ENCODE data around the gene ADRA2C. TPM values are rescaled to one million over a fixed set of nuclear protein-coding genes. Genes with fewer than 3 reads are reported as not detected.

ADRA2C gene
- total and polyA plus RNA-seq, 2 of the 13 experiments (the other 11 are each of a cell fraction or from before 2014, with no cell fraction given): 15.4 to 69.7 TPM

DNA sequence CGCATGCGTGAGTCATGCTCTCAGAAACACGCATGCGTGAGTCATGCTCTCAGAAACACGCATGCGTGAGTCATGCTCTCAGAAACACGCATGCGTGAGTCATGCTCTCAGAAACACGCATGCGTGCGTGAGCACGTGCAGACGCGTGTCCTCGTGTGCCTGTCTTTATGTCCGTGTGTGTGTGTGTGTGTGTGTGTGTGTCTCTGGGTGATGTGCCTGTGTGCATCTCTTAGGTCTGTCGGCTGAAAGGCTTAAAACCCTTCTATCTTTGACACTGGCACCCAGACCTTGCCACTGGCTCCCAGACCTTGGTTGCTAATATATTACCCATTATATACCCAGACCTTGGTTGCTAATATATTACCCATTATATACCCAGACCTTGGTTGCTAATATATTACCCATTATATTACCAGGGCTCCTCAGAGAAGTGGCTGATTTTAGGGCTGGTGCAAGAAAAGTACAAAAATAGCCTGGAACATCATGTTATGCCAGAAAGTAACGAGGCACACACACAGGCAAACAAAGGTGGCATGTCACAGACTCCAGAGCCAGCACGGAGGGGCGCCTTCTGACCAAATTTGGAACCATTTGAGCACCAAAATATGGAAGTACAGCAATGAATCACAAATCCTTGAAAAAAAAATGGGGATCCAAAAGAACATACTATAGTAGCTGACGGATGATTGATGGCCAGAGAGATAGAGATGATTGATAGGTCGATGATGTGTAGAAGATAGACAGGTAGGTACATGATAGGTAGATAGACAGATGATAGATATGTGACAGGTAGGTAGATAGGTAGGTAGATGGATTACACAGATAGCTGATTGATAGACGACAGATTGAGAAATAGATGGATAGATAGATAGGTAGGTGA lies 19.2 kb upstream of the ADRA2C start:
- WGBS (ENCODE audit: low lambda C conversion rate): 74% methylated on average over 22 of the region's 23 CpGs
- Histone ChIP-seq H2AFZ (ENCODE audit: low read length) (no peak overlapping the region), H3K27me3 (ENCODE audit: control insufficient read depth in 1 of 2, insufficient read depth in 2 of 2, low read length in 2 of 2) (peaks cover 10 to 77% of the 10 kb centered on the region in 2 experiments), H3K79me2 (ENCODE audit: insufficient read depth, low read length) (no peaks in the 10 kb centered on the region), H3K4me3 (replicated peaks in 1 of 3; ENCODE audit: insufficient read depth in 1 of 3, low read depth in 2 of 3, low read length in 3 of 3) (no peak overlapping the region), H3K36me3 (replicated peaks in 1 of 2; ENCODE audit: control insufficient read depth in 1 of 2, insufficient read depth in 2 of 2, low read length in 2 of 2) (no peaks in the 10 kb centered on the region), H3K9ac (ENCODE audit: insufficient read depth, low read depth, low read length) (no peak overlapping the region), H3K4me2 (ENCODE audit: low read depth, low read length) (no peak overlapping the region), H3K4me1 (ENCODE audit: insufficient read depth, low read length) (peaks cover 7% of the 10 kb centered on the region), H3K27ac (ENCODE audit: extremely low read length, insufficient read depth, low read length) (no peak overlapping the region), H3K9me3 (ENCODE audit: low read length) (0 out of 2 replicates have a peak, but pooled peaks cover 5% of the 10 kb centered on the region), H4K20me1 (ENCODE audit: insufficient read depth, low read length) (no peaks in the 10 kb centered on the region)
- no peak for ATAC-seq
- in situ Hi-C loops (cut with HindIII; ENCODE audit: extremely low pct_ligation_motif_present, low pct_unique_long_range_greater_than_20kb) (no loop called here), intact Hi-C loops (cut with micrococcal nuclease; ENCODE audit: unreplicated experiment) (no loop called here)
- ChIA-PET POLR2A (no interaction called here), CTCF (ENCODE audit: low intra/inter-chr PET ratio, low total read pairs) (interaction anchor here (1.5 kb wide), 1 partner anchor 133 kb away, joined by 8 read pairs; no protein-coding TSS in a partner anchor)
- FAIRE-seq: no peak
- no peak for DNase-seq (ENCODE audit: low spot score)
- BruUV-seq (replicated peaks): no TSS peak
- TF ChIP-seq GATAD1 (CRISPR knock-in tag; IDR thresholded peaks at IDR 0.05): no peak
- no peak for TF ChIP-seq IRF2 (CRISPR knock-in tag; IDR thresholded peaks at IDR 0.05)
- TF ChIP-seq SALL2 (CRISPR knock-in tag; IDR thresholded peaks at IDR 0.05): no peak
- no peak for TF ChIP-seq ZNF563 (CRISPR knock-in tag; IDR thresholded peaks at IDR 0.05)
- TF ChIP-seq ZNF350 (CRISPR knock-in tag; IDR thresholded peaks at IDR 0.05; ENCODE audit: borderline replicate concordance, low read depth): no peak
- TF ChIP-seq FOXP1 (IDR thresholded peaks at IDR 0.05): no peak
- TF ChIP-seq FOXP1 (CRISPR knock-in tag; IDR thresholded peaks at IDR 0.05): no peak
- no peak for TF ChIP-seq ZNF567 (CRISPR knock-in tag; IDR thresholded peaks at IDR 0.05; ENCODE audit: borderline replicate concordance)
- TF ChIP-seq ELK4 (CRISPR knock-in tag; IDR thresholded peaks at IDR 0.05; ENCODE audit: borderline replicate concordance): no peak
- no peak for TF ChIP-seq ZNF672 (CRISPR knock-in tag; IDR thresholded peaks at IDR 0.05)
- TF ChIP-seq, protein P1, sequence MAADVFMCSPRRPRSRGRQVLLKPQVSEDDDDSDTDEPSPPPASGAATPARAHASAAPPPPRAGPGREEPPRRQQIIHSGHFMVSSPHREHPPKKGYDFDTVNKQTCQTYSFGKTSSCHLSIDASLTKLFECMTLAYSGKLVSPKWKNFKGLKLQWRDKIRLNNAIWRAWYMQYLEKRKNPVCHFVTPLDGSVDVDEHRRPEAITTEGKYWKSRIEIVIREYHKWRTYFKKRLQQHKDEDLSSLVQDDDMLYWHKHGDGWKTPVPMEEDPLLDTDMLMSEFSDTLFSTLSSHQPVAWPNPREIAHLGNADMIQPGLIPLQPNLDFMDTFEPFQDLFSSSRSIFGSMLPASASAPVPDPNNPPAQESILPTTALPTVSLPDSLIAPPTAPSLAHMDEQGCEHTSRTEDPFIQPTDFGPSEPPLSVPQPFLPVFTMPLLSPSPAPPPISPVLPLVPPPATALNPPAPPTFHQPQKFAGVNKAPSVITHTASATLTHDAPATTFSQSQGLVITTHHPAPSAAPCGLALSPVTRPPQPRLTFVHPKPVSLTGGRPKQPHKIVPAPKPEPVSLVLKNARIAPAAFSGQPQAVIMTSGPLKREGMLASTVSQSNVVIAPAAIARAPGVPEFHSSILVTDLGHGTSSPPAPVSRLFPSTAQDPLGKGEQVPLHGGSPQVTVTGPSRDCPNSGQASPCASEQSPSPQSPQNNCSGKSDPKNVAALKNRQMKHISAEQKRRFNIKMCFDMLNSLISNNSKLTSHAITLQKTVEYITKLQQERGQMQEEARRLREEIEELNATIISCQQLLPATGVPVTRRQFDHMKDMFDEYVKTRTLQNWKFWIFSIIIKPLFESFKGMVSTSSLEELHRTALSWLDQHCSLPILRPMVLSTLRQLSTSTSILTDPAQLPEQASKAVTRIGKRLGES (CRISPR knock-in tag; IDR thresholded peaks at IDR 0.05; ENCODE audit: borderline replicate concordance): no peak
- TF ChIP-seq, protein P2, sequence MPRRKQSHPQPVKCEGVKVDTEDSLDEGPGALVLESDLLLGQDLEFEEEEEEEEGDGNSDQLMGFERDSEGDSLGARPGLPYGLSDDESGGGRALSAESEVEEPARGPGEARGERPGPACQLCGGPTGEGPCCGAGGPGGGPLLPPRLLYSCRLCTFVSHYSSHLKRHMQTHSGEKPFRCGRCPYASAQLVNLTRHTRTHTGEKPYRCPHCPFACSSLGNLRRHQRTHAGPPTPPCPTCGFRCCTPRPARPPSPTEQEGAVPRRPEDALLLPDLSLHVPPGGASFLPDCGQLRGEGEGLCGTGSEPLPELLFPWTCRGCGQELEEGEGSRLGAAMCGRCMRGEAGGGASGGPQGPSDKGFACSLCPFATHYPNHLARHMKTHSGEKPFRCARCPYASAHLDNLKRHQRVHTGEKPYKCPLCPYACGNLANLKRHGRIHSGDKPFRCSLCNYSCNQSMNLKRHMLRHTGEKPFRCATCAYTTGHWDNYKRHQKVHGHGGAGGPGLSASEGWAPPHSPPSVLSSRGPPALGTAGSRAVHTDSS (CRISPR knock-in tag; conservative IDR thresholded peaks at IDR 0.05): no peak
- no peak for TF ChIP-seq ZBTB1 (CRISPR knock-in tag; IDR thresholded peaks at IDR 0.05; ENCODE audit: borderline replicate concordance)
- no peak for TF ChIP-seq SYNCRIP (IDR thresholded peaks at IDR 0.05; ENCODE audit: insufficient read depth, low read depth, low read length)
- TF ChIP-seq GLMP (CRISPR knock-in tag; IDR thresholded peaks at IDR 0.05; ENCODE audit: borderline replicate concordance): no peak
- TF ChIP-seq ZNF777 (CRISPR knock-in tag; IDR thresholded peaks at IDR 0.05): no peak
- TF ChIP-seq JARID2 (CRISPR knock-in tag; IDR thresholded peaks at IDR 0.05; ENCODE audit: insufficient replicate concordance): no peak

Data from HepG2 (cell line).